H1 (cell line): ENCODE data around the gene GPR150. TPM values are rescaled to one million over a fixed set of nuclear protein-coding genes. Genes with fewer than 3 reads are reported as not detected.

ENCODE experiments used
- E2F6 ChIP-seq: IDR thresholded peaks from 2 replicates; pipeline ENCODE4 v1.6.1; 2012; ENCODE audit warnings: inconsistent platforms
- EP300 ChIP-seq, 2 experiments: IDR thresholded peaks; 1 replicate in 1 of 2; 2 replicates in 1 of 2; pipeline ENCODE4 v1.6.1; 2011 to 2012; ENCODE audit warnings: low read depth in 2 of 2, low read length in 2 of 2, mild to moderate bottlenecking in 2 of 2, borderline replicate concordance in 1 of 2, inconsistent platforms in 1 of 2, moderate library complexity in 1 of 2
- FOSL1 ChIP-seq: IDR thresholded peaks from 2 replicates; pipeline ENCODE4 v1.6.1; 2011; ENCODE audit warnings: mild to moderate bottlenecking, low read depth, low read length, moderate library complexity; ENCODE audit not compliant: insufficient read depth
- SUZ12 ChIP-seq: fragments of 200-600 bp; sonication (generic); IDR thresholded peaks from 2 replicates; pipeline ENCODE4 v1.6.1; 2012; ENCODE audit warnings: mild to moderate bottlenecking, inconsistent platforms, low read length, moderate library complexity, mixed read lengths
- TAF1 ChIP-seq: IDR thresholded peaks from 2 replicates; pipeline ENCODE4 v1.6.1; 2011; ENCODE audit warnings: mild to moderate bottlenecking, low read depth, low read length
- TBP ChIP-seq: IDR thresholded peaks from 2 replicates; pipeline ENCODE4 v1.6.1; 2011; ENCODE audit warnings: low read depth, low read length, improper control_type of control experiment
- polyA plus RNA-seq, 7 experiments: library from polyadenylated mRNA; depleted of rRNA in 3 of 7; stranded (reverse) in 5 of 7; unstranded in 2 of 7; fragments of >200 nt in 5 of 7; fragments of 200-250 nt in 2 of 7; gene quantifications; 1 replicate in 5 of 7; 2 replicates in 1 of 7; 4 replicates in 1 of 7; pipeline versions ENCODE4 v1.2.1 to v1.2.3, GENCODE V29; 2011 to 2013; ENCODE audit warnings: missing spikeins in 2 of 7, mixed read lengths in 2 of 7
- total RNA-seq: library from RNA; stranded (reverse); fragmentation: NEBNext Ultra II Directional; extraction: Animal tissue kit (Norgen Biotek cat#: 25700); gene quantifications from 2 replicates; pipeline ENCODE4 v1.2.1, GENCODE V29; 2021

Gene GPR150
- total and polyA plus RNA-seq, 2 of the 8 experiments (the other 6 are each of a cell fraction or from before 2014, with no cell fraction given), result 0.14 TPM; not detected in 1

DNA sequence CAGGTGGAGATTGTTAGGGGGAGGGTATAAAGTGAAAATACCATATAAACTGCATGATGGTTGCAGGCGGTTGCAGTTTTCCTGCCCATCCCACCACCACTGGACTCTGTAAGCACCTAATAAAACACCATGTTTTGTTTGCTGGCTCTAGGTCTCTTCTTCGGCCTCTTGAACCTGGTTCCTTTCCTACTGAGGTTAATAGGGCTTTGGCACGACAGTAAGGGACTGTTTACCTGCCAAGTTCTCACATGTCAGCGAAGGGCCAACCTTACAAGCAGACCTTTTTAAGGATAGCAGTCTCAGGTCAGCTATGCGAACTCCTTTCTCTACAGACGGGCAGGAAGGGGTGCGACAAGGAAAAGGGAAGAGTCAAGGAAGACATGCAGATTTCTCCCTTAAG lies 23.3 kb downstream of the GPR150 start (continued):
- TF ChIP-seq E2F6 (no peak), TAF1 (no peak), TBP (no peak), EP300 (IDR thresholded peaks at IDR 0.05; ENCODE audit: borderline replicate concordance in 1 of 2, low read depth in 2 of 2, low read length in 2 of 2) (no peak), SUZ12 (no peak), FOSL1 (no peak)
